GM18909 (cell line): ENCODE data around the gene OR51B5.
"Not testable (repeated sequence)": the region's sequence is repeated elsewhere in the genome, so short reads cannot be mapped to it uniquely, and the experiment has no call there.

ENCODE experiments used
- ATAC-seq: cut with Tn5 transposase; IDR thresholded peaks from one replicate; pipeline ENCODE4 v1.9.1; 2021; ENCODE audit warnings: mild to moderate bottlenecking; ENCODE audit not compliant: unreplicated experiment, poor library complexity

The OR51B5 gene, protein sequence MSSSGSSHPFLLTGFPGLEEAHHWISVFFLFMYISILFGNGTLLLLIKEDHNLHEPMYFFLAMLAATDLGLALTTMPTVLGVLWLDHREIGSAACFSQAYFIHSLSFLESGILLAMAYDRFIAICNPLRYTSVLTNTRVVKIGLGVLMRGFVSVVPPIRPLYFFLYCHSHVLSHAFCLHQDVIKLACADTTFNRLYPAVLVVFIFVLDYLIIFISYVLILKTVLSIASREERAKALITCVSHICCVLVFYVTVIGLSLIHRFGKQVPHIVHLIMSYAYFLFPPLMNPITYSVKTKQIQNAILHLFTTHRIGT

DNA sequence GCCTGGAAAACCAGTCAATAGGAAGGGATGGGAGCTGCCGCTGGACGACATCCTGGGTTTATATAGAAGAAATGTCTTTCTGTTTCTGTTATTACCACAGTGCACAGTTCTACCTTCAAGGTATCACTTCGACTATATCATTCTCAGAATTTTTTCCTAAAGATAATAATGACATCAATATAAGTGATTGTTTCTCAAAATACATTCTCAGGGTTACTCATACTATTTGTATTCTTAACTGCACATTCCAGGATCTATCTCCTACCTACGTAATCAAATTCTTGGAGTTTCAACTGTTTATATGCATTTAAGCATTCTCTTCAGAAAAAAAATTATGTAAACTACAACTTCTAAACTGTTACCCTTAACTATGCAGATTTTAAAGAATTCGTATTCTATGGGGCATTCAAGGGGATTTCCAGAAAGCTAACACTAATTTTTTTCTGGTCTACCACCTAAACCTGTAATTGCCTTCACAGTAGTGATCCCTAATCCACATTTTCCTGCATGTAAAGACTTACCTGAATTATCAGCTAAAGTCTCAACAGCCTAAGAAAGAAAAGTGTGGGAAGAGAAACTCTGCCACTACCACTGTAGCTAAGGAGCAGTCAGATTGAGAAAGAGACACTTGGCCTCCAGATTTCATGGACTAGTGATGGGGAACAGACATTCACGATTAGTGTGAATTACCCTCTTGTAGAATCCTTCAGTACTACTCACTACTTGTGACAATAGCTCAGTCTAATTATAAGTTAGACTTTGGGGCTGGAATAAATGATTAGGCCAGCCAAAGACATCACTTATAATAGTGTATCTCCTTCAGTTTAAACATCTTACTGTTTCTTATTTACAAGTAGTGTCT, at the start of gene OR51B5:
Gene OR51B5, minus strand, starts transcription at position 51 of the 862 bp plus-strand sequence. Its CDS starts 0 bp downstream, at position 51.
- ATAC-seq: no peak

- no peak for ATAC-seq
These were observed 46.9 kb upstream of the OR51B5 start for GRCh38 chr11:5390210-5390609.

DNA sequence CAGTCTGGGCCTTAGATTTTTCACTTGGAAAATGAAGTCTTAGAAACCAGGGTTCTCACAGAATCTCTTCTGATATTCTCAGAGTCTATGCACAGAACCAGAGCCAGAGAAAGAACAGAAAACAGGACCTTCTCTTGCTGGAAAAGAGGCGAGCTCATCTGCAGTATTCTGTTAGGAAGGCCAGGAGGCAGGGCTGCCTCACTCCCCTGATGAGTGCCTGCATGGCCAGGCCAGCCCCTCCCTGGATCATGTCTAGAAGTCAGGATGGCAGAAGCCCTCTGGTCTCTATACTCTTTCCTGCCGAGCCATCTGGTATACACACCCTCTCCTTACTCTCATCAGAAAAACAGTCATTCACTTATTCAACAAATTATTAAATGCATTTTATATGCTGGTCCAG, 41.0 kb upstream of the OR51B5 start:
- no peak for ATAC-seq

GRCh38 chr11:5383576-5383975, 40.3 kb upstream of the OR51B5 start, which contains the start of gene OR51M1:
OR51M1 (plus strand) TSS chr11:5383812; CDS start chr11:5389399, 5,587 bp downstream.
- no peak for ATAC-seq

- ATAC-seq: peak; percentile 93
These were observed 37.5 kb upstream of the OR51B5 start for GRCh38 chr11:5380740-5381342.

GRCh38 chr11:5369789-5370188, 26.5 kb upstream of the OR51B5 start:
- ATAC-seq: peak; percentile 76

DNA sequence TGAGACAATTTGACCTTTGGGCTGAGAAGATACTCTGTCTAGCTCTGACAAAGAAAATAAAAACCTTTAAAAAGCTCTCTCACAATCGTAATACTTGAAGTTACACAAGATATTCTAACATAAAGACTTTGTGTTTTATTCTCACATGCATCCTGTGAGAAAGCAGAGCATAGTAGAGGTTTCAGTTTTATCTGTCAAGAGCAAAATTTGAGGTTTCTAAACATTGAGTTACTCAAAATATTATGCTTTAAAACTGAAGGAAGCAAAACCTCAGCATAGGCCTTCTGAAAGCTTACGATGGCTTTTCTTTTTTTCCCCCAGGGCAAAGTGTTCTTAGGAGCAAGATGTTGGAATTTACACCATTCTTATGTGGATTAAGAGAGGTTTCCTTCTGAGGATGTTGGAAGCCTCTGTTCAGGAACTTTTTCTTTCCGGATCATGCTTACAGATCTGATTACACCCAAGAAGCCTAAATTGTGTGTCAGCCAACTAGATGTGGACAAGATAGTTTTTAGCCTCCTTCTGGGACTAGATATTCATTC, 25.2 kb upstream of the OR51B5 start:
- peak; percentile 61 for ATAC-seq

- ATAC-seq: no peak
These were observed 24.2 kb upstream of the OR51B5 start for GRCh38 chr11:5367448-5368074.

DNA sequence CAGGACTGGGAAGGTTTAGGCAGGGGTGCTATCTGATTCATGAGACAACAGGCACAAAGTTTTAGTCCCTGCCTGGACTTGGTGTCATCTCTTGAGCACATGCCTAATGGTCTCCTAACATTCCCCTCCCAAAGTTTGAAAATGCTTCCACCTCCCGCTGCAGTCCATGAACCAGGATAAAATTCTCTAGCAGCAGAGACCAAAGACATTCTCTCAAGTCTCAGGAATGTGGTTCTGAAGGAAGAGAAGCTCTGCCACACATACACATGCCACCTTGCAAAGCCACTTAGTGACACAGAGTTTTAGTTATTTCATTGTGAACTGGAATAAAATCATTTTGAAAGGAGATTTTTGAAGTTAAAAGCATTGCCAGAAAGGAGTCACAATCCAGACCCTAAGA, 23.5 kb upstream of the OR51B5 start:
- no peak for ATAC-seq

DNA sequence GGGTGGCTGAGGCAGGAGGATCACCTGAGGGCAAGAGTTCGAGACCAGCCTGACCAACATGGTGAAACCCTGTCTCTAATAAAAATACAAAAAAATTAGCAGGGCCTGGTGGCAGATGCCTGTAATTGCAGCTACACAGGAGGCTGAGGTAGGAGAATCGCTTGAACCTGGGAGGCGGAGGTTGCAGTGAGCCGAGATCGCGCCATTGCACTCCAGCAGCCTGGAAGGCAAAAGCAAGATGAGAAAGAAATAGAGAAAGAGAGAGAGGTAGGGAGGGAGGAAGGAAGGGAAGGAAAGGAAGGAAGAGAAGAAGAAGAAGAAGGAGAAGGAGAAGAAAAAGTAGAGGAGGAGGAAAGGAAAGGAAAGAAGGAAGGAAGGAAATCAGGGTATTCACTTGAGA, 23.0 kb upstream of the OR51B5 start:
- ATAC-seq: not testable (repeated sequence)

DNA sequence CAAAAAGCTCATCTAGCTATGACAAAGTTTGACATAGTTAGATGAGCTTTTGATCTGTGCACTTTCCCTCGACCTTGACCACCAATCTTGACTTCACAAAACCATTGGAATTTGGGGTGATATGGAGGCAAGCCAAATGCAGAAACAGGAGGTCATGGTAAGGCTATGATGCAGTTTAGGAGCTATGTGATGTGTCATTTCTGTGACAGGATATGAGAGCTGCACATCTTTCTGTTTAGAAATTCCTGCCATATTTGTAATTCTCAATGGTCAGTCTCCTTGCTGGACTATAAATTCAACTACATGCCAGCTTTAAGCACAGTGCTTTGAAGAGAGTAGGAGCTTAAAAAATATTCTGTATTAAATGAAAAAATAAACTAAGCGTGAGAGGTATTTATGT, 20.9 kb upstream of the OR51B5 start:
- ATAC-seq: no peak

- no peak for ATAC-seq
These were observed 20.4 kb upstream of the OR51B5 start for GRCh38 chr11:5363679-5364078.

- no peak for ATAC-seq
These were observed 18.8 kb upstream of the OR51B5 start for GRCh38 chr11:5362017-5362625.

DNA sequence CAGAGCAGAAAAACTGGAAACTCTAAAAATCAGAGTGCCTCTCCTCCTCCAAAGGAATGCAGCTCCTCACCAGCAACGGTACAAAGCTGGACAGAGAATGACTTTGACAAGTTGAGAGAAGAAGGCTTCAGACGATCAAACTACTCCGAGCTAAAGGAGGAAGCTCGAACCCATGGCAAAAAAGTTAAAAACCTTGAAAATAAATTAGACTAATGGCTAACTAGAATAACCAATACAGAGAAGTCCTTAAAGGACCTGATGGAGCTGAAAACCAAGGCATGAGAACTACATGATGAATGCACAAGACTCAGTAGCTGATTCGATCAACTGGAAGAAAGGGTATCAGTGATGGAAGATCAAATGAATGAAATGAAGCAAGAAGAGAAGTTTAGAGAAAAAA, 12.7 kb upstream of the OR51B5 start:
- ATAC-seq: not testable (repeated sequence)

- ATAC-seq: no peak
These were observed 7.9 kb upstream of the OR51B5 start, which contains the start of gene OR51B6 for GRCh38 chr11:5351208-5351607. OR51B6 (plus strand) TSS chr11:5351508; CDS start chr11:5351508, 0 bp downstream.

- no peak for ATAC-seq
These were observed 6.2 kb upstream of the OR51B5 start for GRCh38 chr11:5349550-5349949.

GRCh38 chr11:5348551-5349194, 5.3 kb upstream of the OR51B5 start:
- ATAC-seq: no peak

DNA sequence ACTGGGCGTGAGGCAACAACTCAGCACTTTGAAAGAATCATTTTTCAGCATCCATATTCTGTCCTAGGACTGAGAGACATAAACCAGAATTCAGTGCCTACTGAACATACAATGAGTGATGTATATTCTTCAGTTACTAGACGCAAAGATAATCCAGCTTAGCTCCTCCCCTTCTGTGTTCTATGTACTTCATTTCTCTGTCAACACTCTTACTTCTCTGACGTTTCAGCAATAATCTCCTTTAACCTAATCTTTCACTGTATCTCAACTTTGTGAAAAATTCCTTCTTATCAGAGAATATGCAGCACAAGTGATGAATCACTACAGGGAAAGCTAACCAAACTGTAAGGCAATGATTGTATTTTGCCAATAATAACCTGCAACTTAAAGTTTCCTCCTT, 2.5 kb upstream of the OR51B5 start:
- ATAC-seq: no peak

DNA sequence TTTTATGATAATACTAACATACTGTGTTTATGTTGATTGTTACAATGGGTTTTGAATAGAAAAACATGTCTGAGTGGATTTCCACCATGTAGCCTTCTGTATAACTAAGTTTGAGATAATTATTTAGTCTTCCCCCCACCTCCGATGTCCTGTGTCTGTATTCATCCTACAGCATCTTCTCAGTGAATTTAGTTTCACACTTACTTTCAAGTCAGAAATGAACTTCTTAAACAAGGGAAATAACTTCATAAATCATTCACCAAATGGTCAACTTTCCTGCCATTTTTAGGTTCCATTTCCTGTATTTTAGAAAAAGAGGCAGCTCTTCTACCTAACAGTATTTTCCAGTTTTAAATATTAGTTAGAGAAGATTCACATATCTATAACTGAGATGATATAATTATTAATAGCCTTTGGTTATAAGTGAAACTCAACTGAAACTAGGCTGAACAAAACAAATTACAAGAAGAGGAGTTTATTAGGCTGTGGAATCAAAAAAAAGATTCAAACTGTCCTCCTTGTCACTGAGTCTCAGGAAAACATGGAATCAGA, 3.5 kb downstream of the OR51B5 start:
- ATAC-seq: peak; percentile 86
